ENCODE measurements around the gene SDR42E2.

The SDR42E2 gene

DNA sequence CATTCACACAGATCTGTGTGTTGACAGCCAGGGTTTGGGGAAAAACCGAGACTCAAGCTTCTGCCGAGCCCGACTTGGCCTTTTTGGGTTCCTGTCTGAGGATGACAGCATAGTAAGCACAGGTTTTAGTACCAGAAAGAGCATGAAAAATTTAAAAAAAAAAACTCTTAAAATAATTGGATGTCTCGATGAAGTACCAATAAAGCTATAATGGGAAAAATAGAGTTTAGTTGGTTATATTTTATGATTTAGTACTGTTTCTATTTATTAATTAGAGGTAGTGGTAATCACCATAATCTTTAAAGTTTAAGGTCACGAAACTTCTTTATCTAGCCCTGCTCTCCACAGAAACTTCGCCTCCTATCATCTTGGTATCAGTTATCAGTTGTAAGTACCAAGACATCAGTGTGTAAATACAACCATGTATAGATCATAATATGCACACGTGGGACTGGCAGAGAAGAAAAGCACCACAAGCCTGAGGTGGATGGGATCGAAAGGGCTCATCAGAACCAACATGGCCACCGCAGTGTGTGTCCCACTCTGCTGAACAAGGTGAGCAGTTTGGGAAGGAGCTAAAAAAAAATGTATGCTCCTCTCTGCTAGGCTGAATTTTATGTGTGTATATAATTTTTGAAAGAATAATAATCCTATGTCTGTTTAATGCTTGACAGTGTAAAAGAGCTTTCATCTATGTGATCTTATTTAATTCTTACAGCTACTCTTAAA, 29.4 kb downstream of the SDR42E2 start:
- no peaks in the 10 kb centered on the region for H3K9me3 ChIP-seq (ENCODE audit: insufficient read depth, low read length)
- no peaks in the 10 kb centered on the region for H4K20me1 ChIP-seq (ENCODE audit: low read depth, low read length)
- H3K79me2 ChIP-seq (ENCODE audit: insufficient read depth, low read length) = no peaks in the 10 kb centered on the region
- H3K4me3 ChIP-seq (ENCODE audit: insufficient read depth, low read length, poor library complexity, severe bottlenecking) = peak overlapping the region; percentile 66
- H3K9me2 ChIP-seq (replicated peaks; ENCODE audit: insufficient read depth, low read length) = no peaks in the 10 kb centered on the region
- peaks cover 5% of the 10 kb centered on the region; the same call in 1 of the 2 replicates for H3F3A ChIP-seq (ENCODE audit: insufficient read depth)
- peak overlapping the region; percentile 93 for H2AFZ ChIP-seq (ENCODE audit: low read depth, low read length, severe bottlenecking)
- H3K27me3 ChIP-seq (ENCODE audit: low read length) = no peaks in the 10 kb centered on the region
- TF ChIP-seq, protein P1, sequence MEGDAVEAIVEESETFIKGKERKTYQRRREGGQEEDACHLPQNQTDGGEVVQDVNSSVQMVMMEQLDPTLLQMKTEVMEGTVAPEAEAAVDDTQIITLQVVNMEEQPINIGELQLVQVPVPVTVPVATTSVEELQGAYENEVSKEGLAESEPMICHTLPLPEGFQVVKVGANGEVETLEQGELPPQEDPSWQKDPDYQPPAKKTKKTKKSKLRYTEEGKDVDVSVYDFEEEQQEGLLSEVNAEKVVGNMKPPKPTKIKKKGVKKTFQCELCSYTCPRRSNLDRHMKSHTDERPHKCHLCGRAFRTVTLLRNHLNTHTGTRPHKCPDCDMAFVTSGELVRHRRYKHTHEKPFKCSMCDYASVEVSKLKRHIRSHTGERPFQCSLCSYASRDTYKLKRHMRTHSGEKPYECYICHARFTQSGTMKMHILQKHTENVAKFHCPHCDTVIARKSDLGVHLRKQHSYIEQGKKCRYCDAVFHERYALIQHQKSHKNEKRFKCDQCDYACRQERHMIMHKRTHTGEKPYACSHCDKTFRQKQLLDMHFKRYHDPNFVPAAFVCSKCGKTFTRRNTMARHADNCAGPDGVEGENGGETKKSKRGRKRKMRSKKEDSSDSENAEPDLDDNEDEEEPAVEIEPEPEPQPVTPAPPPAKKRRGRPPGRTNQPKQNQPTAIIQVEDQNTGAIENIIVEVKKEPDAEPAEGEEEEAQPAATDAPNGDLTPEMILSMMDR (IDR thresholded peaks at IDR 0.05; ENCODE audit: insufficient read depth, low read length, poor library complexity, severe bottlenecking) = no peak
- TF ChIP-seq EZH2phosphoT487 (conservative IDR thresholded peaks at IDR 0.05; ENCODE audit: low read length) = no peak
- peak overlapping the region; percentile 57 for H3K9ac ChIP-seq (ENCODE audit: low read length)
- peak overlapping the region; percentile 93 for H3K4me2 ChIP-seq (ENCODE audit: low read depth, low read length, poor library complexity, severe bottlenecking)
- no peaks in the 10 kb centered on the region for H3K36me3 ChIP-seq (ENCODE audit: low read length)
- peak overlapping the region; percentile 46 for H3K27ac ChIP-seq (ENCODE audit: low read depth, low read length)

DNA sequence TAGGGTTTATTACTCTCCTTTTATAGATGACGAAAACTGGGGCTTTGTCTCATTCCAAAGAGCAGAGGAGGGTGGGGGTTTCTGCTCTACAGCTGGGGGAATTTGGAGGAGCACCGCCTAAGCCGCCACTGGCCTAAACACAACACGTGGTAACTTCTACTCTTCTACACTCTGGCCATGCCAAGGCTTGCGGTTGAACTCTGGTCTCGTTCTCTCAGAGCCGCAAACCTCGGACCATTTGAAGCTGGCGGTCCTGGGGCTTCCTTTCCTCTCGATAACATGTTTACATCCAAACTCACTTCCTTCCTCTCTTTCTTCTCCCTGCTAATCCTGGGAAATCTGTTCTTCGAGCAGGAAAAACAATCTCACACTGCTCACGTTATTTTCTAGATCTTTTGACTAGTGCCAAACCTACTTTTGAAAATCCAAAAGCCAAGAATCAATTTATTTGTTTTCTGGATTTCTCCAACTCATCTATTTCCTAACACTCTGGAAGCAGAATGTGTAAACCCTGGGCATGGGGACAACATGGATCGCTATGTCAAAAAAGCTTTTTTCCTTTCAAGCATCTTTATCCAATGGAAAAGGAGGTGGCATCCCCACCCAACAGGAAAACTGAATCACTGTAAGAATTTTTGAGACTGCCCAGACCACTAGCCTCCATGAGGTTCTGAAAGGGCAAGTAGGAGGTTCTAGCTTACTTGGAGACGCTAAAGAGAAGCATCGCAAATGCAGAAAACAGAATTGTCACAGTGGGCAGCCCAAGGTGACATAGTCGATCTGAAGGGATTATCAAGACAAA, 30.2 kb downstream of the SDR42E2 start:
- TF ChIP-seq EZH2phosphoT487 (conservative IDR thresholded peaks at IDR 0.05; ENCODE audit: low read length) = no peak
- TF ChIP-seq, protein P1 (IDR thresholded peaks at IDR 0.05; ENCODE audit: insufficient read depth, low read length, poor library complexity, severe bottlenecking) = no peak
- peak overlapping the region; percentile 93 for H2AFZ ChIP-seq (ENCODE audit: low read depth, low read length, severe bottlenecking)
- no peaks in the 10 kb centered on the region for H4K20me1 ChIP-seq (ENCODE audit: low read depth, low read length)
- peaks cover 5% of the 10 kb centered on the region; the same call in 1 of the 2 replicates for H3F3A ChIP-seq (ENCODE audit: insufficient read depth)
- no peaks in the 10 kb centered on the region for H3K79me2 ChIP-seq (ENCODE audit: insufficient read depth, low read length)
- H3K9ac ChIP-seq (ENCODE audit: low read length) = peak overlapping the region; percentile 57; the same call in 1 of the 2 replicates
- H3K4me3 ChIP-seq (ENCODE audit: insufficient read depth, low read length, poor library complexity, severe bottlenecking) = peak overlapping the region; percentile 66
- H3K27me3 ChIP-seq (ENCODE audit: low read length) = no peaks in the 10 kb centered on the region
- no peaks in the 10 kb centered on the region for H3K36me3 ChIP-seq (ENCODE audit: low read length)
- no peaks in the 10 kb centered on the region for H3K9me3 ChIP-seq (ENCODE audit: insufficient read depth, low read length)
- H3K4me2 ChIP-seq (ENCODE audit: low read depth, low read length, poor library complexity, severe bottlenecking) = peak overlapping the region; percentile 93
- no peak overlapping the region for H3K27ac ChIP-seq (ENCODE audit: low read depth, low read length)
- no peaks in the 10 kb centered on the region for H3K9me2 ChIP-seq (replicated peaks; ENCODE audit: insufficient read depth, low read length)

DNA sequence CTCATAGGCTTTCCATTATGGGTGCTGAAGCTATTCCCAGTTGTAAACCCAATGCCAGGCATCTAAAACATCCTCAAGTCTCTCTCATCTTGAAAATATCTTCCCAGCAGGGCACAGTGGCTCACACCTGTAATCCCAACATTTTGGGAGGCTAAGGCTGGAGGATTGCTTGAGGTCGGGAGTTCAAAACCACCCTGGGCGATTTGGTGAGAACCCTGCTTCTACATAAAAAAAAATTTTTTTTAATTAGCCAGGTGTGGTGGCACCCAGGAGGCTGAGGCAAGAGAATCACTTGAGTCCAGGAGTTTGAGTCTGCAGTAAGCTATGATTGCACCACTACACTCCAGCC, 30.7 kb downstream of the SDR42E2 start:
- Histone ChIP-seq H3K4me3 (ENCODE audit: insufficient read depth, low read length, poor library complexity, severe bottlenecking) (no peak overlapping the region), H3K9ac (ENCODE audit: low read length) (no peak overlapping the region), H2AFZ (ENCODE audit: low read depth, low read length, severe bottlenecking) (no peak overlapping the region), H3F3A (ENCODE audit: insufficient read depth) (peaks cover 8% of the 10 kb centered on the region; the same call in 1 of the 2 replicates), H3K9me3 (ENCODE audit: insufficient read depth, low read length) (no peaks in the 10 kb centered on the region), H4K20me1 (ENCODE audit: low read depth, low read length) (no peaks in the 10 kb centered on the region), H3K36me3 (ENCODE audit: low read length) (no peaks in the 10 kb centered on the region), H3K4me2 (ENCODE audit: low read depth, low read length, poor library complexity, severe bottlenecking) (no peak overlapping the region), H3K9me2 (replicated peaks; ENCODE audit: insufficient read depth, low read length) (no peaks in the 10 kb centered on the region), H3K79me2 (ENCODE audit: insufficient read depth, low read length) (no peaks in the 10 kb centered on the region), H3K27ac (ENCODE audit: low read depth, low read length) (no peak overlapping the region), H3K27me3 (ENCODE audit: low read length) (no peaks in the 10 kb centered on the region)
- no peak for TF ChIP-seq EZH2phosphoT487 (conservative IDR thresholded peaks at IDR 0.05; ENCODE audit: low read length)
- TF ChIP-seq, protein P1 (IDR thresholded peaks at IDR 0.05; ENCODE audit: insufficient read depth, low read length, poor library complexity, severe bottlenecking) = no peak

Measured in SU-DHL-6 (cell line).